OCI-M2 (cell line): ENCODE data around the gene GALNT1.

Experiments
- DNase-seq: peaks from one replicate; lab custom pipeline; 2025; ENCODE audit not compliant: unreplicated experiment; lab: John Stamatoyannopoulos, UW

GALNT1 gene

DNA sequence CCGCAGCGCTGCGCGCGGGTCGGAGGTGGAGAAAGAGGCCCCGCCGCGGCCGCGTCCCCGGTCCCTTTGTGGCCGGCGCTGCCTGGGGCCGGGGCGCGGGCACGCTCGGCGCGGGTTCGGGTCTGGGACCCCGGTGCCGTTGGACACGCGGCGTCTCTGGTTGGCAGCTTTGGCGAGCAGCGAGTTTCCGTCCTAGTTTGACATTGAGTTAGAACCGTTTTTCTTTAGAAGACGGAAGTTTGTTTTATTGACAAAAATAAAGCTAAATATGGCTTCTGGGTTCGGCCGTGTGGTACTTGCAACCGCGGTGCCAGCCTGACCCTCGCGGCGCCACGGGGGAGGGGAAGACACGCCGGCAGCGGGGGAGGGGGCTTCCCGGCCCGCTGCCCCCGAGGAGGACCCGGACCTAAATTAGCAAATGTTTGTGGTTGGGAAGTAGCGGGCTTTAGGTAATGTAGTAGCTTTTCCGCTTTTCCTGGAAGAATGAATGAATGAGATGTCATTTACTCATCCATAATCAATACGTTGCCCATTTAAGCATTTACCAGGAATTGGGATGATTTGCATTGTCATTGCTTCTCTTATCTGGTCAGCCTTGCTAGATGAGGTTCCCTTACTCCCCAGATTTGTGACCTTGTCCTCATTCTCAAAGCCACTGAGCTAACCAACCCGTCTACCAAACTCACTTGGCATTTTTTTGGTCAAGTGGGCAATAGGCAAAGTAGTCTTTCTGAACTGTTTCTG is 530 bp downstream of the GALNT1 start:
- no peak for DNase-seq

DNA sequence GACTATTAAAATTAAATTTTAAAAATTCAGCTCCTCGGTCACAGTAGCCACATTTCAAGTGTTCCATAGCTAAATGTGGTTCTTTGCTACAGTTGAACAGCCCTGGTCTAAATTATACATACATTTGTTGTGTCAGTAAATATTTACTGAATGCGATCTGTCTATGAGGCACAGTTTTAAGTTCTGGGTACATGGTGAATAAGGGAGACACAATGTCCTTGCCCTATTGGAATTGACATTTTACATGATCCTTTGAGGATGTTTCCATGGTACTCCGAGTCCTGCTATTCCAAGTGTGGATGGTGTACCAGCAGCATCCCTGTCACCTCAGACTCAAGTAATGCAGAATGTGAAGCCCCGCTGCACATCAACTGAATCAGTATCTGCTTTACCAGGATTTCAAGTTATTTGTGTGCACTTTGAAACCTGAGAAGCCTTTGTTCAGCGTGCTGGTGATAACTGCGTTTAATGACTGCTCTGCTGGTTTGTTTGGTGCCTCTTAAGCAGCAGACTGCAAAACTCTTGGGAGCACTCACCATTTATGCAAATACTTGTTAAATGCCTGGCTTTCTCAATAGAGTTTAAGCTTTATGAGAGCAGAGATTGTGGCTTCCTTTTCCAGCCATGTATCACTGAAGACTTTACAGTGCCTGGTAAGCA is 1.5 kb downstream of the GALNT1 start:
- no peak for DNase-seq

DNA sequence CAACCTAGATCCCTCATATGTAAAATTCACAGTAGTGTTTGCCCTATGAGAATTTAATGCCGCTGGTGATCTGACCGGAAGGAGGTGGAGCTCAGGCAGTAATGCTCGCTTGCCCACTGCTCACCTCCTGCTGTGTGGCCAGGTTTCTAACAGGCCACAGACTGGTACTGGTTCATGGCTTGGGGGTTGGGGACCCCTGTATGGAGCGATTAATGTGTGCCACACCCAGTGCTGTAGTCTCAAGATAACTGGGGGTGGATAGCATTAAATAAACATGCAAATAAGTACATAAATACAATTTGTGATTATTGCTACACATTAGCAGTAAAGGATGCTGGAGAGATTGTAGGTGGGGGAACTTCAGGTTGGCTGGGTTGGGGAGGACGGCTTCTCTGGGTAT is 3.2 kb downstream of the GALNT1 start:
- no peak for DNase-seq

DNA sequence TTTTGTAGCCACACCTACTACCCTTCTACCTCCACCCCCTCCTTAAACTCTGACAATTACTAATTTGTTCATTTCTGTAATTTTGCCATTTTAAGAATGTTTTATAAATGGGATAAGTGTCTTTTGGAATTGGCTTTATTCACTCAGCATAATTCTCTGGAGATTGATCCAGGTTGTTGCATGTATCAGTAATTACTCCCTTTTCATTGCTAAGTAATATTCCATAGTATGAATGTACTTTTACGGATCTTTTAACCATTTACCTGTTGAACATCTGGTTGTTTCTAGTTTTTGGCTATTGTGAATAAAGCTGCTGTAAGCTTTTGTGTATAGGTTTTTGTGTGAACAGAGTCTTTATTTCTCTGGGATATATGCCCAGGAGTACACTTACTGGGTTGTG is 4.1 kb downstream of the GALNT1 start:
- no peak for DNase-seq

DNA sequence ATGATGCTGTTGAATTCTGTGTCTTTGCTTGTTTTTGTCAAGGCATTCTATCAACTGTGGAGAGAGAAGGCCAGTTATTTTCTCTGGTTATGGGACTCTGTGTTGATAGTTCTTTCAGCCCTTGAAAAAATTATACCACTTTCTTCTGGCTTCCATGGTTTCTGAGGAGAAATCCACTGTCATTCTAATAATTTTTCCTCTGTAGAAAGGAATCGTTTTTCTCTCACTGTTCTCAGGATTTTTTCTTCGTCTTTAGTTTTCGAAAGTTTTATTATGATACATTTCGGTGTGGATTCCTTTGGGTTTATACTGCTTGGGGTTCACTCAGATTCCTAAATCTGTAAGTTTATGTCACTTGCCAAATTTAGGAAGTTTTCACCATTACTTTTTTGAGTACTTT is 6.6 kb downstream of the GALNT1 start:
- DNase-seq: no peak

DNA sequence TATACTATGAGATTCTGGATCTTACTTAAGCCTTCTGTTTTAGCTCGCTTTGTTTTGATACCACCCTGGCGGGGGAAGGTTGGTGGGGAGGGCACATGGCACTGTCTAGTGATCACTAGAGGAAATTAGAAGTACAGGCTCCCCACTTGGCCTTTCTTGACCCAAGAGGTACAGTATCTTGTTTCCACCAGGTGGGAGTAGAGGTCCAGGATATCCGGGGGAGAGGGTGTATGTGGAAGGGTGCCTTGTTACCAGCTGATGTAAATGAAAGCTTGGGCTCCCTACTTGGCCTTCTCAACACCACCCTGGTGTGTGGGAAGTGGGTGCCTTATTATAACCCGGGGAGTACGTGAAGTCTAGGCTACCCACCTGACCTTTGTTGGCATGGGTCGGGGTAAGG is 7.5 kb downstream of the GALNT1 start:
- DNase-seq: no peak

DNA sequence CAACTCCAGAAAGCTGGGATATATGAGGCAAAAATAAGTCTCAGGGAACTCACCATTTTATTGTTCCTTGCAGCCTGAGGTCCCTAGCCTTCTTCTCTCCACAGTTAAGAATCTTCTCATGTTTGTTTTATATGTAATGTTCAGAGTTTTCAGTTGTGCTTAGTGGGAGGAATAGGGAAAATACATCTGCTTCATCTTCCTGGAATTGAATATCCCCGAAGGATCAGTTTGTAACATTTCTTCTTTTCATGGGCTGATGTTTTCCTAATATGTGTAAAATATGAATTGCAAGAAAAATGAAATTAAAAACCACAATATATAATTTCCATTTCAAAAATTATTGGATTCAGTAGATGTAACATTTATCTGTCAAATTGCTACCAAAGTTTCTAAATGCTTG is 8.0 kb downstream of the GALNT1 start:
- no peak for DNase-seq

DNA sequence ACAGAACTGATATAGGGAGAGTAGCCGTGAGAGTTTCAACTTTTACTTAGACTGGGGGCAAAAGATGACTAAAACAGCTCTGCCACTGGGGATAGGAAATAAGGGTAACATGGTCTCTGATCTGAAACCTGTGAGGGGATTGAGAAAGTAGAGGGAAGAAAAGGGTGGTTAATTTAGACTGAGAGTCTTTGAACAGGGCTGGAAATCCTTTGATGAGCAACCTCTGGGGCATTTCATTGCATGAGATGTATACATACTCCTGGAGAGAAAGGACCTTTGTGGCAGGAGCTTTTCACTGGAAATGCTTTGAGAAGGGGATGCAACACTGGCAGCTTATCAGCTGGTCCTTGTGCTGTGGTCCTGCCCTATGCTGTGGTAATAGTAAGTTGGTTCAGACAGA is 9.4 kb downstream of the GALNT1 start:
- no peak for DNase-seq

DNA sequence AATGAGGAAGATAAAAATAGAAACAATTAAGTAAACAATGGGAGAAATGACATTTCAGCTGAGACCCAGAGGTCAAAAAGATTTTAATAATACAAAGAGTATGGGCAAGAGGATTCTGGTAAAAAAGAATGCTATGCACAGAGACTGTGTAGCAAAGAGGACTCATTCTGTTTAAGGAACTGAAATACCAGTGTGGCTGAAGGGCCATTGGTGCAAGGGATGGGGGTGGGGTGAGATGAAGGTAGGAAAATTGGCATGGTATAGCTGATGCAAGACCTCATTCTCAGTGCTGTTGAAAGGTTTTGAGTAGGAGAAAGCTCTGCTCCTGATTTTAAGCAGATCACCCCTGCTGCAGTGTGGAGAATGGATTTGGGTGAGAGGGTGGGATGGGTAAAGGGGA is 10.8 kb downstream of the GALNT1 start:
- no peak for DNase-seq

DNA sequence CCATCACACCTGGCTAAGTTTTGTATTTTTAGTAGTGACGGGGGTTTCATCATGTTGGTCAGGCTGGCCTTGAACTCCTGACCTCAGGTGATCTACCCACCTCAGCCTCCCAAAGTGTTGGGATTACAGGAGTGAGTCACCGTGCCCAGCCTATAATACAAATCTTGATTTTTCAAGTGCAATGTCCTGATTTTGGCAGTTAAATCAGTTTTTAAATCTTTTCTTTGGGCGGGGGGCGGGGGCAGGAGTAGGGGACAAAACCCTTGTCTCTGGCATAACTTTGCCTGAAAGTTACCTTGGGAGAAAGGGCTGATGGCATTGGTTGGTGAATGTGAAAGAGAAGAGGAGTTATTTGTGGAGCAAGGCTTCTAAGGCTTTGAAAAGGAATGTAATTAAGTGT is 12.3 kb downstream of the GALNT1 start:
- DNase-seq: no peak

DNA sequence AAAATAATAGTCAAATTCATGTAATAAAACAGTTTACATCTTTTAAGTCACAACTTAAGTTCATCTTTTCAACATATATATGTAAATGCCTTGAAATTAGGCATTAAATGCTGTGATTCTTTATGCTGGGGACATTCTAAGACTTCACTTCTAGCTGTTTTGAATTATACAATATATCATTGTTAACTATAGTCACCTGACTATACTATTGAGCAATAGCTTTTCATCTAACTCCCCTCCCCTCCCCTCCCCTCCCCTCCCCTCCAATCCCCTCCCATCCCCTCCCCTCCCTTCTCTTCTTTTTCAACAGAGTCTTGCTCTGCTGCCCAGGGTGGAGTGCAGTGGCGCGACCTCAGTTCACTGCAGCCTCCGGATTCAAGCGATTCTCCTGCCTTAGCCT is 16.2 kb downstream of the GALNT1 start:
- no peak for DNase-seq

DNA sequence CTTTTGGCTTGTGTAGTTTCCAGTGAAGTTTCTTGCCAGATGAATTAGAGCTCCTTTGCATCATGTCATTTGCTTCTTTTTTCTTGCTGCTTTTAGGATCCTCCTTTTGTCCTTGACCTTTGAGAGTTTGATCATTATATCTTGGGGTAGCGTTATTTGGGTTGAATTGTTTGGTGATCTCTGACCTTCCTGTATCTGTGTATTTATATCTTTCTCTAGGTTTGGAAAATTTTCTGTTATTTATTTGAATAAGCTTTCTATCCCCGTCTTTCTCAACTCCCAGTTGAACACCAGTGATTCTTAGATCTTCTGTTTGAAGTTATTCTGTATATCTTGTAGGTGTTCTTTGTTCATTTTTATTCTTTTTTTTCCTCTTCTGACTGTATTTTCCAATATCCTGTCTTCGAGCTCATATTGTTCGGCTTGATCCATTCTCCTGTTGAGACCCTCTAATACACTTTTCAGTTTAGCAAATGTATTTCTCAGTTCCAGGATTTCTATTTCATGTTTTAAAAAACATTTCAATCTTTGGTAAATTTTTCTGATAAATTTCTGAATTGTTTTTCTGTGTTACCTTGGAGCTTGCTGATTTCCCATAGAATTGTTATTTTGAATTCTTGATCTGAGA is 20.8 kb downstream of the GALNT1 start:
- DNase-seq: no peak

DNA sequence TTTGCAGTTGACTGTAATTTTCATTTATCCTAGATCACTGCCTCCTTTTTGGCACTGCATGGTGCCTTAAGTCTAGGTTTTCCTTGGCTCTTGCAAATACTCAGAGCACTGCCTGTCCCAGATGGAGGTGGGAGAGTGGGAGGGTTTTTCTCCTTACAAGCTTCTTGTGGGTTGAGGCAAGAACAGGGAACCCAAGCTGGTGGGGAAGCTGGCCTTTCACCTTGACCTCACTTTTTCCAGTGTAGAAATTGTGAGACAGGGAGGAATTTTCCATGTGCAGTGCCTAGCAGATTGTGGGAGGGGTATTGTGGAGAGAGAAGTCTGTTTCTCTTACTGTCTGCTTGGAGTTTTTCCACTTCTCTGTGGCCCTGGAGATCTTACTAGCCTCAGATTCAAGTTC is 21.5 kb downstream of the GALNT1 start:
- no peak for DNase-seq

DNA sequence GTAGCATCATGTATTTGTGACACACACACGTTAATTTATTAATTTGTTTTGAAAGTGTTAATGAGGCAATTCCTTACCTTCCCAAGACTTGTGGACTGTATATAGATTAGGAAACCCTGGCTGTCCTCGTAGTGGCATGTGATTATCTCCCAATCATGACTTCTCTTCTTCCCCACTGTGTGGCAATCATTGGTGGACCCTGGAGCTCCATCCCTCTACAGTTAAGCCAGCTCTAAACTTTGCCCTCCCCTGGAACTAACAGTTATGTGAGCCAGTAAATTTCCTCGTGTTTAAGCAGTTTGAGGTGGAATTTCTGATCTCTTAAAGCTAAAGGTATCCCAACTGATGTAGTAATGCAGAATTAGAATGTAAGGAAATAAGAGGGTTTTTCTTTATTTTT is 22.0 kb downstream of the GALNT1 start:
- no peak for DNase-seq

DNA sequence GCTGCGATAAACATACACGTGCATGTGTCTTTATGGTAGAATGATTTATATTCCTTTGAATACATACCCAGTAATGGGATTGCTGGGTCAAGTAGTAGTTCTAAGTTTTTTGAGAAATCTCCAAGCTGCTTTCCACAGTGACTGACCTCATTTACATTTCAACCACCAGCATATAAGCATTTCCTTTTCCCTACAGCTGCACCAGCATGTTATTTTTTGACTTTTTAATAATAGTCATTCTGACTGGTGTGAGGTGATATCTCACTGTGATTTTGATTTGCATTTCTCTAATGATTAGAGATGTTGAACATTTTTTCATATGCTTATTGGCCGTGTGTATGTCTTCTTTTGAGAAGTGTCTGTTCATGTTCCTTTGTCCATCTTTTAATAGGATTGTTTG is 22.8 kb downstream of the GALNT1 start:
- DNase-seq: no peak

DNA sequence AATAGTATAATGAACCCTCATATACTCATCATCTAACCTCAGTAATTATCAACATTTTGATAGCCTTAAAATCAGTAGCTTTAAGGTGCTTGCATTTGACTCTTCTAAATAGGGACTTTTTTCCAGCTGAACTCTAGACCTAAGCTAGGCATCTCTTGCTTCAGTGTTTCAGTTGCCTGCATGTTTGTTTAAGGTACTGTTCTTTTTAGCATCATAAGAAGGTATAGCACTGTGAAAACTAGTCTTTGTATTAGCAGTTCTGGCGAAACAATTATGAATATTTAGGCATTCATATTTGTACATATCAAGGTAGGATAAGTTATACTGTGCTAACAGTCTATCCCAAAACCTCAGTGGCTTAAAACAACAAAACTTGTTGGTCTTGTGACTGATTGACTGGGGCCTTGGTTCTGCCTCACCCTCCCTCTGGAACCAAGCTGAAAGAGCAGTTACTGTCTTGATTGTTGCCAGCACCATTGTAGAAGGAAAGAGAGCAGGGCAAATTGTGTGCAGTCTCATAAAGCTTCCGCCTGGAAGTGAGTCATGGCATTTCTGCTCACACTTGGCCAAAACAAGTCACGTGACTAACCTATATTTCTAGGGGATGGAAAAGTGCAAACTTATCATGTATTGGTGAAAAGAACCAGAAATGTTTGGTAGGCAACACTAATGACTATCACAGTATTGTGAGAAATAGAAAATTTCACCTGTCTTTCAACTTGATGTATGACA is 24.3 kb downstream of the GALNT1 start:
- no peak for DNase-seq

DNA sequence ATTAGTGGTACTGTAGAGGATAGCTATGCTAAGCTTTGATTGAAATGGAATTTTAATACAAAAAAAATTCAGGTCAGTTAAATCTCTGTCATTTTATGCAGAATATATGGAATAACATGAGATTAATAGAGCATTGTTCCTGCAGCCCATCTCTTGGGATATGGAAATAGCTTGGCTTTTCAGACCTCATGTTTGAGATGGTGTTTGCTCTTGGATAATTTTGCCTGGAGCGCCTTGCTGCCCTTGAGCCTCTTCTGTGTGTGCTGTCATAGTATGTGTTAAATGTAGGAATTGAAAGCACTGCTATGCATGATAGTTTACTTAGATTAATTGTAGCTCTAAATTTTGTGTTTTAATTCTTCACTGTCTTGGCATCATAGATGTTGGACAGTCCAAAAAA is 27.7 kb downstream of the GALNT1 start:
- no peak for DNase-seq

DNA sequence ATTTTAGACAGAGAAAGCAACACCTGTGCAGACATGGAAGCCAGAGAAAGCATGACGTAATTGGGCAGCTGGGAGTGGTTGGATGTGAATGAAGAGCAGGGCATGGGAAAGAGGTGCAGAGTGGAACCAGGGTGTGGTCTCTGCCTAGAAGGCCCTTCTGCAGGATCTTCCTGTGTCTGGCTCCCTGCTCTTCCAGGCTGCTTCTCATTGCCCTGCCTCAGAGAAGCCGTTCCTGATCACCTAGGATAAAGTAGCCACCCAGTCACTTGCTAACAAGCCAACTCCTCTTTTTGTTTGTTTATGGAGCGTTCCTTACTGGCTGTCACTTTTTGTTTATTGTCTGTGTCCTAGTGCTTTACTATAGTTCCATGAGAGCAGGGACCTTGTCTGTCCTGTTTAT is 28.5 kb downstream of the GALNT1 start:
- no peak for DNase-seq

DNA sequence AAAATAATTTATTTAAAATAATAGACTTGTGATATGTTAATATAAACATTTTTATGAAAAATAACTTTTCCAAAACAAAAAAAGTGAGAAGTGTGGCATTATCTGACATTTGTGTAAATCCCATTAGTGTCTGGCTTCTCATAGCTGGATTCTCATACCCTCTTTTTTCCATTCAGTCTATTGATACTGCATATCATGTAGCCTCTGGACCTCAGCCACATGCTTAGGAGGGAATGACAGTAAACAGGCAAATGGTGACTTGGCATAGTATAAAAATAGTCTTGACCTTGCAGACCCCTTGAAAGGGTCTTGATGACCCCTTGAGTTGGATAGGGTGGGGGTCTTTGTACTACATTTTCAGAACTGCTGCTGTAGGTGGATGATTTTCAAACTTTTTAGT is 29.2 kb downstream of the GALNT1 start:
- DNase-seq: no peak

DNA sequence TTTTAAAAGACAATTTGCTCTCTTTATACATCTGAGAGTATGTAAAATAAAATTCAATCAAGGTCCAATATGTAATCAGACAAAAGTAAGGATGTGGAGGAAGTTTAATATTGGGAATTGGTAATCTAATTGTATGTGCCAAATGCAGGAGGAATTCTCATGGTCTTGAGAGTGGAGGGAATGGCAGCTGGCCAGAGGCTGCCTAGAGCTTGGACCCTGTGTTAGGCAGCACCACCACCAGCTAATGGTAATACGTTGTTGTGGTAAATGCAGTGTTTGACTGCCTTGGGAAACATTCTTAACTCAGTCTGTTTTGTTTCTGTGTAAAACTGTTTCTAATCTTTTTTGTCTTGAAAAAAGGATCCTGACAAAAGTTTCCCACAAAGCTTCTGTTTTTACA is 30.0 kb downstream of the GALNT1 start:
- DNase-seq: no peak

DNA sequence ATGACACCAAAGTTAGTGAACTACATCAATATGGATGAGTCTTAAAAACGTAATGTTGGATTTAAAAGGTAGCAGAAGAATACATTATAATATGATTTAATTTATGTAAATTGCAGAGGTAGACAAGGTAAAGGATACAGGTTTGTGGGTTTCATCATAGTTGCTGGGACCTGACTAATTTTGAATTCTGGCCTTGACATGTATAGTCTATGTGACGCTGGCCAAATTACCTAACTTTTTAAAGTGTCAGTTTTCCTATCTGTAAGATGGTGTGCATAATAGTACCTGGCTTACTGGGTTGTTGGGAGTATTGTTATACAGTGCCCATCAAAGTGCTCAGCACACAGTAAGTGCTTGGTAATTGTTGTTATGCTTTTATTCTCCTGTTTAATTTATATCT is 34.5 kb downstream of the GALNT1 start:
- no peak for DNase-seq
